ACC112 (cell line): ENCODE measurements around the gene DNAJB8.

Source experiments
- H2AFZ ChIP-seq: fragments of 200-600 bp; sonication (generic); one replicate; pipeline ENCODE4 v1.6.0; 2017; ENCODE audit warnings: antibody characterized with exemption, low read length; ENCODE audit not compliant: unreplicated experiment
- H3K27ac ChIP-seq: fragments of 200-600 bp; sonication (generic); 2 replicates; pipeline ENCODE4 v1.5.1; 2014; ENCODE audit warnings: low read depth, mild to moderate bottlenecking, antibody characterized with exemption, low read length, moderate library complexity
- H3K27me3 ChIP-seq: fragments of 200-600 bp; sonication (generic); 2 replicates; pipeline ENCODE4 v1.6.1; 2014; ENCODE audit warnings: mild to moderate bottlenecking, antibody characterized with exemption, low read length, moderate library complexity, mixed read lengths; ENCODE audit not compliant: insufficient read depth
- H3K36me3 ChIP-seq: fragments of 200-600 bp; sonication (generic); 2 replicates; pipeline ENCODE4 v1.6.1; 2016; ENCODE audit warnings: mild to moderate bottlenecking, antibody characterized with exemption, low read length, moderate library complexity, mixed read lengths; ENCODE audit not compliant: insufficient read depth
- H3K4me1 ChIP-seq: fragments of 200-600 bp; sonication (generic); one replicate; pipeline ENCODE4 v1.6.1; 2016; ENCODE audit warnings: low read length, mixed read lengths; ENCODE audit not compliant: insufficient read depth, unreplicated experiment, control insufficient read depth
- H3K4me3 ChIP-seq: fragments of 200-600 bp; sonication (generic); 2 replicates; pipeline ENCODE4 v1.5.1; 2014; ENCODE audit warnings: mild to moderate bottlenecking, low read depth, low read length
- H3K79me2 ChIP-seq: fragments of 200-600 bp; sonication (generic); one replicate; pipeline ENCODE4 v1.6.0; 2016; ENCODE audit warnings: low read length; ENCODE audit not compliant: control insufficient read depth, unreplicated experiment, insufficient read depth

Gene DNAJB8

DNA sequence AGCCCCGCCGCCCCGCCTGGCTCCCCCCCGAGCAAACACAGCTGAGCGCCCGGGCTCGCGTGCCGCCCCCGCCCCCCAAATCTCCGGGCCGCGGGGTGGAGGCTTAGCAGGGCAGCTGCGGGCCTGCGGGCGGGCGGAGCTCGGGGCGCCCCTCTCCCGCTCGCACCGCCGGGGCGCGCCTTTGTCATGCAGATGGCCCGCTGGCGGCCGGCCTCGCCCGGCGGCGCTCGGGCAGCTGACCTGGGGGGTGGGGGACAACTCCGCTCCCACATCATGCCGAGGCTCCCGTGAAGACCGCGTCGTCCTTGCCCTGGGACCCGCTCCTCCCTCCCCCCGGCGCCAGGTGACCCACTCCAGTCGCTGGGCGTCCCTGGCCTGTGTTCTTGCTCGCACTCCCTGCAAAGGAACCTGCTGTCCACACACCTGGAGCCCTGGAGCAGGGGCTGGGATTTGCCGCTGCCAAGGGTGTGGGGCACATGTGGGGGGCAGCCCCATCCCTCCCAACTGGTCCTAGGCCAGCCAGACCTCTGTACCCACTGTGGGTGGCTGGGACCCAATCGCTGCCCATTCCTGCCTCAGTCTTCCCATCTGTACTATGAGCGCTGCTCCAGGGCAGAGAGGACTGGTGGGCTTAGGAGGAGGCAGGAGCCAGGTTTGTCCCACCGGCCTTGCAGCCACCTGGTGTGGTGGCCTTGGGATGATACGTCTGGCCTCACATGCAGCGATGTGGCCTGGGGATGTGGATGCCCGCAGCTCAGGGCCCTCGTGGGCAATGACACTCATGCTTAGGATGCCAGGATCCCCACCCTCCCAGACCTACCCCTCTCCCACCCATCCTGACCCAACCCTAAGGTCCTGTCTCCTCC lies 33.5 kb downstream of the DNAJB8 start:
- no peak overlapping the region for H2AFZ ChIP-seq
- H3K27me3 ChIP-seq: peaks cover 44% of the 10 kb centered on the region
- no peaks in the 10 kb centered on the region for H3K36me3 ChIP-seq
- H3K4me3 ChIP-seq: peak overlapping the region; percentile 55; the same call in 1 of the 2 replicates
- H3K27ac ChIP-seq: no peak overlapping the region
- H3K4me1 ChIP-seq: no peaks in the 10 kb centered on the region
- no peaks in the 10 kb centered on the region for H3K79me2 ChIP-seq

DNA sequence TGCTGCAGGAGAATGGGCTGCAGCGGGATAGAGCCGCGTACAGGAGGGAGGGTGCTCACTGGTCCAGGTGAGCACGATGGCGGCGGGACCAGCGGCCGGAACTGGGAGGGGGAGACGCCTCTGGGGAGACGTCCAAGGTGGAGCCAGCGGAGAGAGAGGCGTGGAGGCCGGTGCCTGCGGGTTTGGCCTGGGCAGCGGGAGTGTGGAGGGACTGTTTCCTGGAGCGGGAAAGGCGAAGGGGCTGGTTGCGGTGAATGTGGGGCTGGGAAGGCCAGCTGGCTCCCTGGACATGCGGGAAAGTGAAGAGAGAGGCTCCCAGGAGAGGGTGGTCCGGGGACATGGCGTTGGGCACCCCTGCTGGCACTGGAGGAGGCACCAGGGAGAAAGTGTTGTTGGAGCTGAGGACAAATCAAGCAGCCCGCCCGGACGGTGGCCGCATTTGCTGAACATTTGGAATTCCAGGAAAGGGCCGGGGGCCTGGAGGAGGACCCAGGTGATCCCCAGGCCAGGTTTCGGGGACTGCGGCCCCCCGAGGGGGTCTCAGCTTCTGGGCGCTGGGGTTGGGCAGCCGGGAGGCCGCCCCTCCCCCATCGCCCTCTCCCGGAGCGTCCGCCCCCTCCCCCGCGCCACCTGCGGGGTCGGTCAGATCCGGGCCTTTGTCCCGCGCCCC lies 34.3 kb downstream of the DNAJB8 start:
- Histone ChIP-seq H3K4me1 (no peaks in the 10 kb centered on the region), H3K79me2 (no peaks in the 10 kb centered on the region), H3K27me3 (peaks cover 44% of the 10 kb centered on the region), H3K4me3 (peak overlapping the region; percentile 55; the same call in 1 of the 2 replicates), H3K36me3 (no peaks in the 10 kb centered on the region), H2AFZ (no peak overlapping the region), H3K27ac (no peak overlapping the region)

DNA sequence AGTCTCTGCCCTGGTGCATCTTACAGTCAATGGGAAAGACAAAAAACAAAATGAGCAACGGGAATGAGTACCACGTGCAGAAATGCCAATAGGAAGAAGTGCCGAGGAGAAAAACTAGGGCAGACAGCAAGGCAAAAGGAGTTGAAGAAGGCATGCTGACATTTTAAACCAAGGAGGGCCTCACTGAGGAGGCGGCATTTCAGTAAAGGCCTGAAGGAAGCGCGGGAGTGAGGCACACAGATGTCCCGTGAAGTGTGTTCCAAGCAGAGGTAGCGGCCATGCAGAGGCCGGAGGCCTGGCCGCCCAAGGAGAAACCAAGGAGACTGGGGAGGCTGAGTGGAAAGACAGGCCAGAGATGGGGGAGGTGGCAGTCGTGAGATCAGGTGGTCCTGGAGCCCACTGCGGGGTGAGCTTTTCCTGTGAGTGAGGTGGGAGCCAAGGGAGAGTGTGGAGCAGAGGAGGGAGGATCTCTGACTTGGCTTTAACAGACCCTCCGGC lies 34.8 kb downstream of the DNAJB8 start:
- Histone ChIP-seq H3K4me3 (no peak overlapping the region), H2AFZ (no peak overlapping the region), H3K27me3 (peaks cover 44% of the 10 kb centered on the region)

DNA sequence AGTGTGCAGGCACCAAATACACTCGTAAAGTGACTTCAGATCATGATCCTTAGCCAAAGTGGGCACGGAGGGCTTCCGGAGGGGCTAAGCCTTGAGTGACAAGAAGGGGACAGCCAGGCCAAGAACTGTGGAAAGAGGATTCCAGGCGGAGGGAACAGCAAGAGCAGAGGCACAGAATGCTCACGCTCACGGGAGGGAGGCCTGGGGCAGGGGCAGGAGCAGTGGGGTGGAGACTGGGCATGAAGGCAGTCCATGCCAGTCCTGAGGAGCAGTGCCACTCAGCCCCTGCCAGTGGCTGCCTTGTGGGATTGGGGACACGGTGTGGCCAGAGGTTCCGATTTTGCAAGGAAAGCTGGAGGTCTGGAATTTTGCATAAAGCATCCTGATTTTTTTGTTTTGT lies 36.0 kb downstream of the DNAJB8 start:
- no peak overlapping the region for H3K4me3 ChIP-seq
- H2AFZ ChIP-seq: no peak overlapping the region
- peaks cover 38% of the 10 kb centered on the region for H3K27me3 ChIP-seq
- H3K79me2 ChIP-seq: no peaks in the 10 kb centered on the region
- H3K27ac ChIP-seq: no peak overlapping the region
- no peaks in the 10 kb centered on the region for H3K36me3 ChIP-seq
- no peaks in the 10 kb centered on the region for H3K4me1 ChIP-seq

More for the DNA sequence above, 34.8 kb downstream of the DNAJB8 start:
- Histone ChIP-seq H3K27ac (no peak overlapping the region), H3K4me1 (no peaks in the 10 kb centered on the region), H3K79me2 (no peaks in the 10 kb centered on the region), H3K36me3 (no peaks in the 10 kb centered on the region)

DNA sequence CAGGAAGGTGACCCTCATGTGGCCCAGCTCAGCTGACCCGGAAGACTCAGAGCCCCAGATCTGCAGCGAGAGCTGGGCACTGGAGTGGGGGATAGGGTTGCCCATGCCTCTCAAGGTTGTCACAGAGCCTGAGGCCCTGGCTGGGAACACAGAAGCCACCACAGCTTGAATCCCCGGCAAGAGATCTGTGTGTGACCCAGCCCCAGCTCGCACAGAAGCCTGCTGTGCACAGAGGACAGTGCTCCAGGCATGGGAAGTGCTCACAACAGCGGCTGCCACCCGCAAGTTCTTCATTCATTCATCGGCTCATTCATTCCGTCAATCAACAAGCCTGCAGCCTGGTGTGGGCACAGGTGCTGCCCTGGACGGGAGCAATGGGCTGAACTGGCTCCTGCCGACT lies 36.4 kb downstream of the DNAJB8 start:
- Histone ChIP-seq H3K4me1 (no peaks in the 10 kb centered on the region), H3K79me2 (no peaks in the 10 kb centered on the region), H3K27me3 (peaks cover 38% of the 10 kb centered on the region), H2AFZ (no peak overlapping the region), H3K4me3 (no peak overlapping the region), H3K36me3 (no peaks in the 10 kb centered on the region), H3K27ac (no peak overlapping the region)

DNA sequence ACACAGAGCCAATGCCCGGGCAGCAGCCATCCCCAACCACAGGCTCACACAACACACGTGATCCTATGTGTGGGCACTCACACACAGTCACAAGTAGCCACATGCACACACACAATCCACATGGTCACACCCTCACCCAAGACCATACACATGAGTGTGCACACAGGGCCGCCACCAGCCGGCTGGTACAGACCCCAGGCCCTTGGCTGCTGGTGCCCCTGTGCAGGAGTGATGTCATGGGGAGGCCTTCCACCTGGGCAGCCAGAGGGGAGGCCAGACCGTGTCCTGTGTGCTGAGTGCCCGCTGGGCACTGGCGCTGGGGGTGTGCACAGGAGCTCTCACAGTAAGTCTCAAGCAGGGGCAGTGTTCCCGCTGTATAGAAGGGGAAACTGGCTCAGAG lies 36.9 kb downstream of the DNAJB8 start:
- Histone ChIP-seq H3K27me3 (peaks cover 38% of the 10 kb centered on the region), H3K4me1 (peaks cover 1% of the 10 kb centered on the region), H3K36me3 (no peaks in the 10 kb centered on the region), H3K79me2 (no peaks in the 10 kb centered on the region), H2AFZ (no peak overlapping the region), H3K4me3 (no peak overlapping the region), H3K27ac (no peak overlapping the region)

DNA sequence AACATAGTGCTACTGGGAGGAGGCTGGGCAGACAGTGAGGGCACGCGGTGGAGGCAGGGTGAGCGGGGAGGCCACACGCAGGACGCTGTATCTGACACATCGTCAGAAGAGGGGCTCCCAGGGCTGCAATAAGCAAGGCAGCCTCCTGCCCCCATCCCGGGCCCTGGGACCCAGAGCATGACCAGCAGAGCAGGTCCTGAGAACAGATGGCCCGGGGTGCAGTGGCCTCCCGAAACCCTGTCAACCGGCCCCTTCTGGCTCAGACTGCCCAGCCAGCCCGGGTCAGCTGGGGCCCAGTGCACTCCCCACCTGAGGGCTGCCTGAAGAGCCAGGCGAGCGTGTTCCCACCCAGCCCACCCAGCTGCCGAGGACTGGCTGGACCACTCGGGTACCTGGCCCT lies 37.4 kb downstream of the DNAJB8 start:
- Histone ChIP-seq H3K4me1 (peaks cover 4% of the 10 kb centered on the region), H3K4me3 (no peak overlapping the region), H3K79me2 (no peaks in the 10 kb centered on the region), H2AFZ (no peak overlapping the region), H3K36me3 (no peaks in the 10 kb centered on the region), H3K27me3 (peaks cover 33% of the 10 kb centered on the region), H3K27ac (no peak overlapping the region)

DNA sequence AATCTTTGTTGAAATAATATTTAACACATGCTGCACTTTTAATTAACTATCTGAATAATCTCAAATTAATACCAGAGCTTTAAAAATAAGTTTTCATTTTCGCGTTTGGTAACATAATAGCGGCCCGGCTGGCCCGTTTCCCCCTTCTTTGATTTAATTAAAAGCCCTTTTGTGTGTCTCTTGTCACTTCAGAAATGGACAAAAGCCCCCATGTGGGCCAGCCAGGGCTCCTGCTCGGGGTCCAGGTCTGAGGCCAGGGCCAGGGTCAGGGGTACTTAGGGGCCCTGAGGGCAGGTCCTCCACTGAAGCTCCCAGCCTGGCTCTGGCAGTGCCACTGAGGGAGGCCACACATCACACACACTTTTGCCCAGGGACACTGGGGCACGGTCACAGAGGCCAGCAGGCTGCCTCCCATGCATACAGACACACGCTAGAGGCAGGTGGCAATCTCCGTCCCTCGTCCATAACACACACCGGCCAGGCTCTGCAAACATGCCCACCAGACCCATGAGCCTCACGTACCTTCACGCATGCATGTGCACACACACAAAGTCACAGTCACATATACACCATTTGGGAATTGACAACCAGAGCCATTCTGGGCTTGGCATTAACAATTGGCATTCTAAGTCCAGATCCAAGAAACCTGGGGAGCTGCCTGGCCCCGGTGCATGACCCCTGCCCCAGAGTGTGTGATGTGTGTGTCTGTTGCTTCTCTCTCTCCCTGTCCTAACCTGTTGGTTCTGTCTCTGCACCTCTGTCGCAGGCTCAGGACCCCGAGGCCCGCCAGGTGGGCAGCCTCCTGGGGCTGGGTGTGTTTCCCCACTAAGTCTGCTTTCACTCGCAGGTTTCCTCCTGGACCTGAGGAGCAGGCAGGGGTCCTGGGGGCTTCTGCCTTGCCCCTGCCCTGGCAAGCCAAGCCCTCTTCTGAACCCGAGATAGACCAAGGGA lies 38.5 kb downstream of the DNAJB8 start:
- no peak overlapping the region for H3K4me3 ChIP-seq
- H3K27ac ChIP-seq: no peak overlapping the region
- H2AFZ ChIP-seq: no peak overlapping the region
- H3K27me3 ChIP-seq: peaks cover 23% of the 10 kb centered on the region
- no peaks in the 10 kb centered on the region for H3K79me2 ChIP-seq
- H3K4me1 ChIP-seq: peaks cover 4% of the 10 kb centered on the region
- H3K36me3 ChIP-seq: no peaks in the 10 kb centered on the region

DNA sequence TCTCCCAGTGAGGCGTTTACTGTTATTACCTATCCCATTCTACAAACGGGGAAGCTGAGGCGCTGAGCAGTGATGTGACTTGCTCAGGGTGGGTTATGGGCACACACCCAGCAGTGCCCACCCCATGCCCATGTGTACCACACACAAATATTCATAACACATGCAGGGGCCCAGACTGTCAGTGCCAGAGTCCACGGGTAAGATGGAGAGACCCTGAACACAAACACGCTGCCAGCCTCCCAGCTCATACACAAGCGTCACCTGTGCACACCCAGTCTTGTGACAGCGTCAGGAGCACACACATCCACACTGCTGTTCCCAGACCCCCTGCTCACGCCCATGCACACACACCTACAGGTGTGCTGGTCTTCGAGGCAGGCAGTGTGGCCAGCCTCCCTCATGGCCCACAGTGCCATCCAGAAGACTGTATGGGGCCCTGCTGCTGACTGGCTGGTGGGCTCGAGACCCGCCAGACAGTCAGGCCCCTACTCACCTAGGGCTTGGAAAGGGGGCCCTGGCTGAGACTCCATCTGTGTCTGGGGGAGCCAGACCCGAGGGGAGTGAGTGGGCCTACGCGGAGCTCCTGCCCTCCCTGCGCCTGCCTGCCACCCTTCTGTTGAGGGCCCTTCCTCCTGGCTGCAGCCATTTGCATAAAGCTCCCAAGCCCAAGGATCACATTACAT lies 39.4 kb downstream of the DNAJB8 start:
- H3K79me2 ChIP-seq: no peaks in the 10 kb centered on the region
- no peak overlapping the region for H3K4me3 ChIP-seq
- H3K36me3 ChIP-seq: no peaks in the 10 kb centered on the region
- H2AFZ ChIP-seq: no peak overlapping the region
- H3K27ac ChIP-seq: no peak overlapping the region
- peaks cover 15% of the 10 kb centered on the region for H3K27me3 ChIP-seq
- peaks cover 4% of the 10 kb centered on the region for H3K4me1 ChIP-seq
